ENCODE measurements around the gene NAV2.

Gene NAV2

GRCh38 chr11:20042811-20043341, 330.2 kb downstream of the NAV2 start:
- DNase-seq (ENCODE audit: low spot score), result no peak

- no peak for DNase-seq (ENCODE audit: low spot score)
Measured at GRCh38 chr11:20043992-20044391, 331.4 kb downstream of the NAV2 start.

GRCh38 chr11:20045098-20045688, 332.6 kb downstream of the NAV2 start:
- DNase-seq (ENCODE audit: low spot score), result no peak

GRCh38 chr11:20046416-20046815, 333.8 kb downstream of the NAV2 start:
- no peak for DNase-seq (ENCODE audit: low spot score)

- DNase-seq (ENCODE audit: low spot score), result no peak
Measured at GRCh38 chr11:20047006-20047768, 334.6 kb downstream of the NAV2 start.

GRCh38 chr11:20047769-20048154, 335.1 kb downstream of the NAV2 start:
- DNase-seq (ENCODE audit: low spot score), result no peak

- no peak for DNase-seq (ENCODE audit: low spot score)
Measured at GRCh38 chr11:20048246-20048645, 335.6 kb downstream of the NAV2 start.

GRCh38 chr11:20048707-20049106, 336.1 kb downstream of the NAV2 start:
- DNase-seq (ENCODE audit: low spot score), result no peak

- no peak for DNase-seq (ENCODE audit: low spot score)
Measured at GRCh38 chr11:20049231-20049630, 336.6 kb downstream of the NAV2 start.

- DNase-seq (ENCODE audit: low spot score), result no peak
Measured at GRCh38 chr11:20050048-20050447, 337.4 kb downstream of the NAV2 start.

GRCh38 chr11:20050551-20051333, 338.1 kb downstream of the NAV2 start:
- DNase-seq (ENCODE audit: low spot score), result no peak

GRCh38 chr11:20051469-20052399, 339.1 kb downstream of the NAV2 start:
- DNase-seq (ENCODE audit: low spot score), result no peak

- no peak for DNase-seq (ENCODE audit: low spot score)
Measured at GRCh38 chr11:20053572-20053971, 340.9 kb downstream of the NAV2 start.

- DNase-seq (ENCODE audit: low spot score), result no peak
Measured at GRCh38 chr11:20054584-20054983, 341.9 kb downstream of the NAV2 start.

GRCh38 chr11:20055312-20055711, 342.7 kb downstream of the NAV2 start:
- DNase-seq (ENCODE audit: low spot score), result no peak

- DNase-seq (ENCODE audit: low spot score), result no peak
Measured at GRCh38 chr11:20056109-20056949, 343.7 kb downstream of the NAV2 start.

GRCh38 chr11:20056950-20057943, 344.6 kb downstream of the NAV2 start:
- DNase-seq (ENCODE audit: low spot score), result no peak

- no peak for DNase-seq (ENCODE audit: low spot score)
Measured at GRCh38 chr11:20058749-20059458, 346.3 kb downstream of the NAV2 start.

- DNase-seq (ENCODE audit: low spot score), result no peak
Measured at GRCh38 chr11:20059587-20060021, 347.0 kb downstream of the NAV2 start.

Measured in kidney capillary endothelial cell (primary cell).